Stimulated activated CD8-positive, alpha-beta memory T cell treated with anti-CD3 and anti-CD28 coated beads, Interleukin-12 subunit alpha, Interleukin-12 subunit beta, amount 100 ng/mL, for 1 hour (primary cell): ENCODE data around the gene NOS1AP.
"Not testable (repeated sequence)": the region's sequence is repeated elsewhere in the genome, so short reads cannot be mapped to it uniquely, and the experiment has no call there.

Source experiments
- DNase-seq: peaks from one replicate; pipeline ENCODE4 v3.0.0-alpha.2; 2020; ENCODE audit warnings: low read depth

NOS1AP gene

DNA sequence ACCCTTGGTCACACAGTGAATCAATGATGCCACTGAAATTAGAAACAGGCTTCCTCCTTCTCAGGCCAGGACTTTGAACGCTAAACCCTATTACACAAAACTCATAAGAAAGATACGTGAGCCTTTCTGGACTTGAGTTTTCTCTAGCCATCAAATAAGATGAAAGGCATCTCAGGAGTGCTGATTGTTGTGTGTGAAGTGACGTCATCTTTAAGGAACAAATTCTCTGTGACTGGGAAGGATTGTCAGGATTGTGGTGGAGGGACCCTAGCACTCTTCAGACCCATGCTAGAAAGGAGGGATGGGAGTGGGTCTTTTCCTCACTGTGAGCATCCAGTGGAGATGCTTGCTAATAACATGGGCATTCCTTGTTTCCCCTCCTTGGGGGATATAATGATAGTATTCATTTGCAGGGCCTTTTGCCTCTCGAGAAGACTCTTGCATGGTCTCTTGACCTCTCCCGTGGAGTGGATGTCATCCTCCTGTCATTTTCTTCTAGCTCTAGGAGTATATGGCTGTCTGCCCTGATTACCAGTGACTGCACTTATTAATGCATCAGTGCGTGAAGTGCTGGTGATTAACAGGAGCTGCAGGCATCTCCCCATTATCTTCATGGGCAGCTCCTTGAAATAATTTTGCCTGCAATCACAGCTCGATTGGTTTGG, 267.3 kb downstream of the NOS1AP start:
- DNase-seq, result no peak

DNA sequence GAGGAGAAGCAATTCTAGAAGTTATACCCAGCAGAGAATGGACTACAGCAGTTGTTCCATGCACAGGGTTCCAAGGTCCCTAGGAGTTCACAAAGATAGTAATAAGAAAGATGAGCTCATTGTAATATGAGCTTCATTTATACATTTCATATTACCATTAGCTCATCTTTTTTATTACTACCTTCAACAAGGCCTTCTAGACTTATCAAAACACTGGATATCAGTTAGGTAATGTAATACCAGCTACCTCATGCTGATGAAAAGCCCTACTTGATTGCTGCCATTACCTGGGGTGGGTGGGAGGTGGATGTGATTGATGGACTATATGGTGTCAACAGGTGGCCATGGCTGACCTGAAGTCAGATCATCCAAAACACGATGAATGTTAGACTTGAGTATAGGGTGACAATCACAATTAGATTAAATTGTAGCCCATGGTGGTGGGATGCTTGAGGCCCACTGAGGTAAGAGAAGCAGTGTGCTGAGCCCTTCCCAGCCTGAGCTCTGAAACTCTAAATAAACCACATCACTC, 273.0 kb downstream of the NOS1AP start:
- no peak for DNase-seq

- DNase-seq, result no peak
Observed at GRCh38 chr1:162343470-162343869, 274.0 kb downstream of the NOS1AP start.

GRCh38 chr1:162347281-162347680, 277.8 kb downstream of the NOS1AP start:
- no peak for DNase-seq

DNA sequence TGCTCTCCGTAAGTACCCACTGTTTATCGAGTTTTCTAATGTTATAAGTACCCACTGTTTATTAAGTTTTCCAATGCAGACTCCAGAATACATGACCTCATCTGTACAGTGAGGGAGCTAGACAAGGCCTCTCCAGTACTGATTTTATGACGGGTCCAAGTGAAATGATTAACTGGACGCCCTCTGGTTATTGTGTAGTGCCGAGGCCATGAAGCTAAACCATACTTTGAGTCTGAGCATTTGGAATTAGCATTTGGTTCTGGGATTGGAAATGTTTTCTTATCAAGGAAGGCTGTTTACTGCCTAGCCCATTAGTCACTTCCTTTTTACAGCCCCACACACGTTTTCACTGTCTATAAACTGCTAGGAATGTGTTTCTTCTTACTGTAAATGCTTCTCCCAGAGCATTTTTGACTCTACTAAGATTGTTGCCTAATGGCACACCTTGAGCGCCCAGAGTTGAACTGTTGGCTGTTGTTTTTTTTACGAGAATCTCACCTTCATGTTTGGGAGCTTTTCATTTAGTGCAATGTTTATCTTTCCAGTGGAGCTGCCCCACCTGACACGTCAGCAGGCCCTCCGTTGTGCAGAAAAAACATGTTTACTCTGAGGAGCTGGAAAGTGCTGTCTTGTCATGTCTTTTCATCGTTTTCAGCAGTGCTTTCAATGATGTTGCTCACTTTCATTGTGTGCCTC, 280.3 kb downstream of the NOS1AP start:
- no peak for DNase-seq

GRCh38 chr1:162351246-162351842, 281.9 kb downstream of the NOS1AP start:
- no peak for DNase-seq

DNA sequence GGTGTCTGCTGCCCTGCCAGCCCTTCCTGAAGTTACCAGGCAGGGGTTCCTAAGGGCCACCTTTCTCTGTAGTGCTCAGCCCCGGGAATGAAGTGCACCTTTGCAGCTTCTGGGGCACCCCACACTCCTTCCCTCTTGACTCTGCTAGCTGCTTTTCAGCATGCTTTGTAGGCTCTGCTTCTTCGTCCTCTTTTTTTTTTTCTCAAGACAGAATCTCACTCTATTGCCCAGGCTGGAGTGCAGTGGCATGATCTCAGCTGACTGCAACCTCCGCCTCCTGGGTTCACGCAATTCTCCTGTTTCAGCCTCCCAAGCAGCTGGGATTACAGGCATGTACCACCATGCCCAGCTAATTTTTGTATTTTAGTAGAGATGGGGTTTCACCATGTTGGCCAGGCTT, 282.4 kb downstream of the NOS1AP start:
- not testable (repeated sequence) for DNase-seq

DNA sequence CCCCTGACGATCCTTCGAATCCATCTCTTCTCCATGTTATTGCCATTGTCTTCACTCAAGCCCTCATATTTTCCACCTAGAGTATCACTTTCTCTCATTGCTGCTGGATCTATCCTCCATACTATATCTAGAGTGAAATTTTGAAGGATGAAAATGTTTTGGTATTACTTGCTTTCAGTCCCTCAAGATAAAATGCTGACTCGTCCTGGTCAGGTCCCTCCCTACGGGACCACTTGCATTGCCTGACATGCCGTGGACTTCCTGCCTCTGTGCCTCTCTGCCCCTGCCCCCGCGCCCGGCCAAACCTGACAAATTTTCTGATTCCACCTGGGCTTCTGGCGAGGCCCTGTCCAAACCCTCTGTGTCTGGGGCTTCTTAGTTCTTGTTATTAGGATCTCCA, 283.6 kb downstream of the NOS1AP start:
- DNase-seq, result no peak

- DNase-seq, result no peak
Observed at GRCh38 chr1:162353702-162354101, 284.2 kb downstream of the NOS1AP start.

DNA sequence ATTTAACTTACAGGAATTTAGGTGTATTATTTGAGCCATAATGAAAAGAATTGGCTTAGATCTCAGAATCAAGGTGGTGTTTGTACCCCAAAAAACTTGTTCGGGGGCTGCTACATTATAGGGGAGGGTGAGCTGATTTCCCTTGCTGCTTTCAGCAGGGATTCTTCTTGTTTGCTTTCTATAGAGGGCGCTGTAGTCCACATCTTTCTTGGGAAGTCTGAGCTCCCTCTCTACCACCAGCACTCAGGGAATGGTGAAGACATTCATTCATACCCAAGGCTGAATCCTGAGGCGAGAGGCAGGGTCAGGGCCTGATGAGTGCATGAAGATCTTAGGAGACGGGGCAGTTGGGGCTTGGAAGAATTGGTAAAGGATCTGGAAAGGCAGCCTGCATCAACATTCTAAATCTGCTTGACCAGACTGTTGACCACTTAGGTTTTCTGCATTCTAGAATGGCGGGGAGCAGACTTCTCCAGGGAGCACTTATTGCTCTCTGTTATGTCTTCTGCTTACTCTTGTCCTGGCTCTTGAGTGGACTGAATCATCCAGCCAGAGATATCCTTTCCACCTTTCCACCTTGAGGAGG, 288.3 kb downstream of the NOS1AP start:
- DNase-seq, result no peak

- DNase-seq, result no peak
Observed at GRCh38 chr1:162358928-162359327, 289.4 kb downstream of the NOS1AP start.

DNA sequence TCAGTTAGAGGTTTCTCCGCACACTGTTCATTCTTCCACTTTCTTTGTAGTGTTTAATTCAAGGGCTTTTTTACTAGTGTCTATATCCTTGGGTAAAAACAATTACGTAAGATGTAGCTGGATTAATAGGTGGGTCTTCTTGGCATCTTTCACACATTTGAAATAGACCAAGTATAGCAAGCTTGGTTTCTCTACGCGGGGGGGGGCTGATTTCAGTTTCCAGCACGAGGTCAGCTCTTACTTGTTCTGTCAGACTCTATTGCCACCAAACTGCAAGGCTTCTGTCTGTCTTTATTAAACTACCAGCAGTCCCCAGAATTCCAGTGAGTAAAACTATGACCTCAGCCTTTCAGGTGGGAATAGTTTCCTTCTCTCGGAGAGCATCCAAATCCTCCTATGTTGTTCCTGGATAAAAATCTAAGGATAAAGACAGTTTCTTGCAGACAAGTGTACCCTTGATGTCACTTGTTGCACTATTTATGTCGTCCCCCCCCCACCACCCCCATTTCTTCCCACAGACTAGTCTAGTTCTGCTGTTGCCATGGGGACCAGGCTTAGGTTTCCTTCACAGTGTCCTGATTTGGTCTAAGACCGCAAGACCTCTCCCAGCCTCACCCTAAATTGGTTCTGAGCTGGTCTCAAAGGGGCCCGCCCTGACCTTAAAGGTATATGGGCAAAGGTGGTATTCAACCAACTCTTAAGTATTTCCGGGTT, 290.2 kb downstream of the NOS1AP start:
- DNase-seq, result no peak

DNA sequence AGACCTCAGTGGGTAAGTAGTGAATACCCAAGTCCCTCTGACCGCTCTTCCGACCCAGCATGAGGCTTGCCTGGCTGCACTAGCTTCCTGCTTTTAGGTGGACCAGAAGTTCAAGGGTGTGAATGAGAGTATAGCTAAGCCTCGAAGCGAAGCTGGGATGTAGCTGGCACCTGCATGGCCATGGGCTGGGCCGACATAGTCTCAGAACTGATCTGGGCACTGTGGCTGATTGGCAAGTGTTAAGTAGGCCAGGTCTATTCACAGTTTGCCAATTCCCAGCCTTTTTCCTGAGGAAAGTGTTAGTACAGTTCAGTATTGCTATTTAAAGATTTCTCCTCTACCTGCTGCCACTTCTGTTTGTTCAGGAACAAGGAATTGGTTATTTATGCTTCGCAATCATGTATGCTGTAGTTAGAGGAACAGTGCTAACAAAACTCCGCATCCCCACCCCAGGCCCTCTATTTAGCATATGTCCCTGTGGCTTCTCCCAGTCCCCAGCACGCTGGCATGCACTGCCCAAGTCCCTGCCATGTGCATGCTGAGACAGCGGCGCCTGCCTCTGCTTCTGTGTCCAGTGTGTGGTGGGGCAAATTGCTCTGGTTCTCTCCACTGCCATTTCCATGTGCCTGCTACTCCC, 290.9 kb downstream of the NOS1AP start:
- DNase-seq, result no peak

- no peak for DNase-seq
Observed at GRCh38 chr1:162360874-162361260, 291.4 kb downstream of the NOS1AP start.

DNA sequence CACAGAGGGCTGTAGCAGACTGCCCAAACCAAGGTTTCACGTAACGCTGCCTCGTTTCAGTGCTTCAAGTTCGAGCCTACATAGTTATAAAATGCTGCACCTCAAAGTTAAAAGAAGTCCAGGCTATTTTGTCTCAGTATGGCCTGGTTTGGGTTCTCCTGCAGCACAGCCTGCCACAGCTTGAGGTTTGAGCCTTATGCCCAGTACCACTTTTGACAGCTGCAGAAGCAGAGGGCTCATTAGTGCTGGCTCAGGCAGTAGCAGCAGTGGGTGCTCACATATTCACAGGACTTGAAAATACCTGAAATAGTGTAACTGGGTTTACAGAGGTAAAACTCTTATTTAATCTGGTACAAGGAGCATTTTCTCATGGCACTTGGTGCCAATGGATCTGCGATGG, 291.9 kb downstream of the NOS1AP start:
- DNase-seq, result no peak

DNA sequence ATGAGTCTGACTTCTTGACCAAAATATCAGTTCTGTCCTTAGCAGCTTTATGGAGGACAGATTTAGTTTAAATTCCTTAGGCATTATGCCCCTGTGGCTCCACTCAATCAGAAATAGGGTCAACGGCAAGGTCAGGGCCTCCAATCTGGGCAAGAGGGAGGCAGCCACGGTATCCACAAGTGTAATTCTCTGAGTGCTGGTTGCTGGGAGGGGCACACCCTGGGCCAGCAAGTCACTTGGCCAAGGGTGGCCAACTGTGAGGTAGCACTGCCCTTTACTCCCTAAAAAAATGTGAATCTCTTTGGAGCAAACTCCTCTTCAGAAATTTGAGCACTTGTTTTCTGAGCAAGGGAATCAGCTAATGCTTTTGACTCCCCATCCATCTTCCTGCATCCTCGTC, 294.3 kb downstream of the NOS1AP start:
- no peak for DNase-seq

DNA sequence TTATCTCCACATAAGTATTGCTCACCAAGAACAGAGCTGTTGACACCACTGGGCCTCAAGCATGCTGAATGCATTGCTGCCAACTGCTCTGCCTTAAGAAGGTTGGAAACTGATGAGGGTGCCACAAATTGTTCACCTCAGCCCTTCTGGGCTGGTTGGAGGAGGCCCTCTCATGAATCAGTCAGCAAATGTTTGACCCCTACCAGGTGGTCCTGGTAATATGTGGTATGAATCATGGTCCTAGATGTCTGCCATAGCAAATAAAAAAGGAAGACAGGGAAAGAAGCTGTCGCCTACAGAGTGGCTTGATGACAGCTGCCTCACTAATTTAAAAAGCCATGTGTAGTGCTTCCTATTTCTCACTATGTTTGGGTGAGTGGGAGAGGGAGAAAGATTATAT, 295.0 kb downstream of the NOS1AP start:
- no peak for DNase-seq

DNA sequence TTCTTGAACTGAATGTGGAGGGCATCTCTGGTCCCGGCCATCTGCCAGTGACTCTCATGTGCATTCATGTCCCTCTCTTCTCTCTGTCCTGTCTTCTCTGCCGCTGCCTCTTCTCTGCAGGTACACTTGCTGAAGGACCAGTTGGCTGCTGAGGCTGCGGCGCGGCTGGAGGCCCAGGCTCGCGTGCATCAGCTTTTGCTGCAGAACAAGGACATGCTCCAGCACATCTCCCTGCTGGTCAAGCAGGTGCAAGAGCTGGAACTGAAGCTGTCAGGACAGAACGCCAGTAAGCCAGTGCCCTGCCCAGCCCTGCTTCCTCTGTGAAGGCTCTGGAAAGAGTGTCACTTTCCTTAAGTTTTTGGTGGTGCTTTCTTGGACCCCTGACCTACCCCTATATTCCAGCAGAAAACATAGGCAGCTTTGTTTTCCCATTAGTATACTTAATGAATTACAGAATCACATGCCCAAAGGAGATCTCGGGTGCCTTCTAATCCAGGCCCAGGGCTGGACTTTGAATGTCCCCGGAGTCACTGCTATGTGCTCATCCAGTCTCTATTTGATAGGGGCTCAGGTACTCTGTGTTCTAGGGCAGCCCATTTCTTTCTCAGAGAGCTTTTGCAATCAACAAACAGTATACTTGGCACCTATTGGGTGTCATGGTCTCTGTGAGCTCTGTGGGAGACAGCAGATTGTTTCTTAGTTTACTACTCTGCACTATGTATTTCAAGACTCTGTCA, 296.0 kb downstream of the NOS1AP start:
- no peak for DNase-seq

DNA sequence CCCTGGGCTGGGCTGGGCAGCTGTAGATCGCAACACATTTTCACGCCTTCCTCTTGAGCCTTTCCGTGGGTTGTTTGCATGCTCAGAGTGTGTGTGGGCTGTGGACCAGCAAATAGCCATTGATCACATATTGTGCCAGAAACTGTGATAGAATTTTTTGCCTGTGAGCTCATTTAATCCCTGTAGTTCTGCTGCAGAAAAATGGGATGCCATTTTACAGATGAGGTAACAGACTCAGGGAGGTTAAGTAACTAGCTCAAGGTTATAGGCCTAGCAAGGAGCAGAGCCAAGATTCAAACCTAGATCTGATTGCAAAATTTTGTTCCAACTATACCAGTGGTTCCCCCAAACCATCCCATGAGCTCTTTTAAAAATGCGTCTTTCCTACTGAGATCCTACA, 296.7 kb downstream of the NOS1AP start:
- DNase-seq, result no peak

DNA sequence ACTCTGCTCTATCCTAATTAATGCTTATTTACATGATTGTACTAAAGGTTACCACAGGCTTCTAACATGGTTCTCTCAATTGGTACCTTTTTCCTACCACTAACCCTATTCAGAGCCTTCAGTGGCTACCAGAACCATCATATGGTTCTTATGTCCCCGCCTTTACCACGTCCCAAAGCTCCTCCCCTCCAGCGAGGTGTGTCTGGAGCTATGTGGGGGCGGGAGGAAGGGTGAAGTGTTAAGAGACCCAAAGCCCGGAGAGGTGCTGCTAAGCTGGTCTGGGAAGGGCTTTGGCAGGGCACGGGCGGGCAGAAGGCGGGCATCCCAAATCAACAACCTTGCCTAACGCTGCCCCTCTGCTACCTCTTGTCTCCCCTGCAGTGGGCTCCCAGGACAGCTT, 297.2 kb downstream of the NOS1AP start:
- no peak for DNase-seq

GRCh38 chr1:162367073-162367472, 297.6 kb downstream of the NOS1AP start:
- no peak for DNase-seq
